GM12872 (cell line): ENCODE measurements around the gene LMAN1L.

ENCODE experiments used
- TF ChIP-seq, protein P1 (sequence below): IDR thresholded peaks from 3 replicates; pipeline ENCODE4 v1.5.1; 2011; ENCODE audit warnings: low read depth, mild to moderate bottlenecking, low read length, moderate library complexity; ENCODE audit not compliant: insufficient read depth

Gene LMAN1L

DNA sequence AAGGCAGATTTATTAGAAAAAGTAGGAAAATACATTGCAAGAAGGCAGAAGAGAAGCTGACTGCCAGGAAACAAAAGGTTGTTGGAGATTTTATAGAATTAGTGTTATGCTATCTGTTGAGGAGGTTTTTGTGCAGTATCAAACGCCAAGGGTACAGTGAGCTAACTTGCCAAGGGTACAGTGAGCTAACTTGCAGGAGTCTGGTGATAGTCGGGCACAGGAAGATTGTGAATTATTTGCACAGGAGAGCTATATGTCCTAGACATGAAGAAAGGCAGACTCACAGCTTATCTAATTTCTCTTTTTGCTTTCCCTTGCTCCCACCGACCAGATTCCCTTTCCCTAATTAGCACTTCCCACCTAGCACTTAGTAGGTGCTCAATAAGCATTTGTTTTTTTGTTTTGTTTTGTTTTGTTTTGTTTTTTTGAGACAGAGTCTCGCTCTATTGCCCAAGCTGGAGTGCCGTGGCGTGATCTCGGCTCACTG, 33.4 kb upstream of the LMAN1L start:
- TF ChIP-seq, protein P1, sequence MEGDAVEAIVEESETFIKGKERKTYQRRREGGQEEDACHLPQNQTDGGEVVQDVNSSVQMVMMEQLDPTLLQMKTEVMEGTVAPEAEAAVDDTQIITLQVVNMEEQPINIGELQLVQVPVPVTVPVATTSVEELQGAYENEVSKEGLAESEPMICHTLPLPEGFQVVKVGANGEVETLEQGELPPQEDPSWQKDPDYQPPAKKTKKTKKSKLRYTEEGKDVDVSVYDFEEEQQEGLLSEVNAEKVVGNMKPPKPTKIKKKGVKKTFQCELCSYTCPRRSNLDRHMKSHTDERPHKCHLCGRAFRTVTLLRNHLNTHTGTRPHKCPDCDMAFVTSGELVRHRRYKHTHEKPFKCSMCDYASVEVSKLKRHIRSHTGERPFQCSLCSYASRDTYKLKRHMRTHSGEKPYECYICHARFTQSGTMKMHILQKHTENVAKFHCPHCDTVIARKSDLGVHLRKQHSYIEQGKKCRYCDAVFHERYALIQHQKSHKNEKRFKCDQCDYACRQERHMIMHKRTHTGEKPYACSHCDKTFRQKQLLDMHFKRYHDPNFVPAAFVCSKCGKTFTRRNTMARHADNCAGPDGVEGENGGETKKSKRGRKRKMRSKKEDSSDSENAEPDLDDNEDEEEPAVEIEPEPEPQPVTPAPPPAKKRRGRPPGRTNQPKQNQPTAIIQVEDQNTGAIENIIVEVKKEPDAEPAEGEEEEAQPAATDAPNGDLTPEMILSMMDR: no peak

DNA sequence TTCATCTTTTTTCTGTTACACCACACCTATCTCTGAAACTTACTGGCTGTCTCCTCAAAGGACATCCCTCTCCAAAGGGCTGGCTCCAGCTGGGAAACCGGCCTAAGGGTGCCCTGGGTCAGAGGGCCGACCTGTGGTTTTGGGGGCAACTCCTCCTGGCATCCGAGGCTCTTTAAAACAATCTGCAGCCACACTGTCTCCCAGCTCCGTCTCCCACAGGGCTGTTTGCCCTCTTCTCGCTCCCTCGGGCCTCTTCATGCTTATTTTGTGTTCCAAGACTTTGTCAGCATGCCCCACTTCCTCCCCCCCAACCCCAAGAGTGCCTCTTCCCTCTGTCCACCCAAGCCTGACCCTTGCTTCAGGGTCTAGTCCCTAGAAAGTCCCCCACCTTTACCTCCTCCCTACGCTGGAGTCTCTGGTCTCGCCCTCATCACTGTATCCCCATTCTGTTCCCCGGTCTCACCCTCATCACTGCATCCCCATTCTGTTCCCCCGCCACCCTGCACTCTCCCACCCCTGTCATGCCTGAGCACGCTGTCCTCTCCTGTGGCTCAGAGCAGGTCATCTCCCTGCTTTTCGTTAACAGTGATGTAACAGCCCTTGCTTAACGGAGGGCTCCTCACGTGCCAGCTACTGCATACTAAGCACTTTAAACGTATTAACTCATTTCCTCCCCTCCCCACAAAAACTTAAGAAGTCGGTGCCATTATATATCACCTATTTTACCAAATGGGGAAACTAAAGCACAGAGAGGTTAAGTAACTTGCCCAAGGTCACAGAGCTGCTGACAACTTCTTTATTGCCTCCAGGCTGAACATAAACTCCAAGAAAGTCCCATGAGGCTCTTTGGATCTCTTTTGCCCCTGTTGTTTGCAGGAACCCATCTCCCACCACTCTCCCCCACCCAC, 31.9 kb upstream of the LMAN1L start:
- TF ChIP-seq, protein P1: no peak

DNA sequence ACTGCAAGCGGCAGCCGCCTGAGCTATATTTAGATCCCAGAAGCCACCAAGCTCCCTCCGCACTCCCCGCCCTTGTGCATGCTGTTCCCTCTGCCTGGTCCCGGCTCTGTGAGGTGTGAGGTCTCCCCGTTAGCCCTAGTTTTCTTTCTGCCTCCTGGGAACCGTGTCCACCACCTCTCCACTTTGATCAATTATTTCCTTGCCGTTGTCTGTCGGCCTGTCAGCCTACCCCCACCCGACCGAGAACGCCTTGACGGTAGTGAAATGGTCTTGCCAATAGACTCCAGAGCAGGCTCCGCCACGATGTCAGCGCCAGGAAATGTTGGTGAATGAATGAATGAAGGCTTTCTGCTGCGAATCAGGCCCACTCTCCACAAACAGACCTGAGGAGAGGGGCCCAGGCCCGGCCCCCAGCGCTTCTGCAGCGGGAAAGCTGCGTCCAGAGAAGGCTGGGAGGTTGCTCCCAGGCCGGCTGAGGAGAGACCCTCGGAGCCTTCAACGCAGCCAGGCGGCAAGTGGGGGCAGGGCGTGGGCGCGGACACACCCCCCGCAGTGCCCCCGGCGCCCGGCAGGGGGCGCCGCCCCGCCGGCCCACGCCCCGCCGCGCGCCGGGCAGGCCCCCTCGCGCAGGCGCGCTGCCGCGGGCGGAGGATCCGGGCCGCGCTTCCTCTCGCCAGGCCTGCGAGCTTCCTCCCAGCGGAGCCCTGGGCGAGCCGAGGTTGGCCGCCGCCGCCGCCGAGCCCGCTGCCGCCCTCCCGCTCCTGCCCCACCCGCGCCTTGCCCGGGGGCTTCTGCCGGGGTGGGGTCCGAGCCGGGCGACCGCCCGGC, 31.0 kb upstream of the LMAN1L start, which contains the start of gene CSK:
Gene CSK (plus strand): TSS at position 650 of the 828 bp plus-strand sequence. CDS start 16,218 bp downstream, outside the sequence.
- TF ChIP-seq, protein P1: peak; percentile 66

DNA sequence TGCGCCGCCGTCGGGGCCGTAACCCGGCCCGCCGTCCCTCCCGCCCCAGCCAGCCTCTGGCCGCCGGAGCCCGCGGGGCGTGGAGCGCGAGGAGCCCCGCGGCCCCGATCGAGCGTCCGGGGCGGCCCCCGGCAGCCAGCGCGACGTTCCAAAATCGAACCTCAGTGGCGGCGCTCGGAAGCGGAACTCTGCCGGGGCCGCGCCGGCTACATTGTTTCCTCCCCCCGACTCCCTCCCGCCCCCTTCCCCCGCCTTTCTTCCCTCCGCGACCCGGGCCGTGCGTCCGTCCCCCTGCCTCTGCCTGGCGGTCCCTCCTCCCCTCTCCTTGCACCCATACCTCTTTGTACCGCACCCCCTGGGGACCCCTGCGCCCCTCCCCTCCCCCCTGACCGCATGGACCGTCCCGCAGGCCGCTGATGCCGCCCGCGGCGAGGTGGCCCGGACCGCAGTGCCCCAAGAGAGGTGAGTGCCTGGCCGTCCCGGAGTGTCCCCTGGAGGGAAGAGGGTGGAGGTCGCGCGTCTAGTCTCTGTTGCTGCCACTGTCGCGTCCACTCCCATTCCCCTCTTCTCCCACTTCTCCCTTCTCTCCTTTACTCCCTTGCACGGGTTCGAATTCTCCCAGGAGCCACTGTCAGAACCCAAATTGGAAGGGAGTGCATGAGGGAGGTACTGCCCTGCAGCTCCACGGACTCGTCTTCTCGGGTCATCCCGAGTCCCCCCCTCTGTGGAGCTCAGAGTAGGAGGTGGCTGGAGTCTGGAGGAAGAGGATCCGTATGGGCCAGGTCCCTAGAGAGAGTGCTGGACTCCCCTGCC, 30.2 kb upstream of the LMAN1L start:
- TF ChIP-seq, protein P1: no peak

DNA sequence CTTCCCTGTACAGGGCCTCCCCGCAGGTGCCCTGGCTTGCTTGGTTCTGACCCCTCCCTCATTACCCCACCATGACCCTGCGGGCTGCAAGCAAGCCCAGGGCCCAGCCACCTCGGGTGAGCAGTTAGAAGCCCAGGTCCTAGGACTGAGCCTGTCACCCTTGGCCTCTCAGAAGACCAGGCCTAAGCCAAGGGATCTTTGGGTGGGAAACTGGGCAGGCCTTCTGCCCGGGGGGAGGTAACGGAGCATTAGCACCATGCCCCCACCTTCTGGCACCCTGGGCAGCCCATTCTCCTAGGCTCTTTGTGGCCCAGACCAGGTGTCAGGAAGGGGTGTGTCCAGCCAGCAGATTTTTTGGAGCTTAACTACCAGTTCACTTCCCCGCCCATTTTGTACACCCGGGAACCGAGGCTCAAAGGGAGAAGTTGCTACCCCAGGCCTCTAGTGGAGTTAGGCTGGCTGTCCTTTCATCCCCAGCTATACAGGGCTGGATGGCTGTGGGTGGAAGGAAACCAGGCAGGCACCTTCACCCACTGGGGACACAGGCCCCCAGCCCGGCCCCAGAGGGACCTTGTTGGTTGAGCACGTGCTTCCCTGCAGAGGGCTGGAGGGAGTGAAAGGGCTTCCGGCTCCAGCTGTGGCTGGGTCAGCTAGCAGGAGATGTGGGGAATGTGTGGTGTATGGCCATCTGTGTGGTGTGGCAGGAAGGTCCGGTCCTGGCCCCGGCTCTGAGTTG, 29.4 kb upstream of the LMAN1L start:
- TF ChIP-seq, protein P1: no peak

DNA sequence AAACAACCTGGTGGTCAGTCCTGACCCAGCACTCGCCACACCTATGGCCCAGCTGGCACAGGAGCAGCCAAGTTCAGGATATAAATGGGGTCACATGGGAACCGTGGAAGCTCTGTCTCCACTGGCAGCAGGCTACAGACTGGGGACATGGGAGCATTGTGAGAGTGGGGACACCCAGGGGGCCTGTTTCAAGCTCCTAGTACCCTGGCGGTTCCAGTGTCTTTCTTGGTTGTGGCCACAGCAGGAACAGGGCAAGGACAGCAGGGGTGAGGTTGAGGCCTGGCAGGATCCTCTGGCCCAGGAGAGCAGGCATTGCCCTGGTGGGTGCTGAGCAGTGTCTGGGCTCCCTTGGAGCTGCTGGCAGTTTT, 28.8 kb upstream of the LMAN1L start:
- TF ChIP-seq, protein P1: no peak
